HCT116 (cell line): ENCODE data around the gene EPHA10. TPM values are rescaled to one million over a fixed set of nuclear protein-coding genes. Genes with fewer than 3 reads are reported as not detected.

Experiments
- ATAC-seq: fragments of 200-7000 bp; cut with Tn5 transposase; 2 replicates; pipeline ENCODE4 v1.9.1; 2020; ENCODE audit warnings: mild to moderate bottlenecking, moderate library complexity
- BruUV-seq: library from RNA; stranded (reverse); fragments of 400-500 nt; replicated peaks from 2 replicates; lab custom pipeline; 2021; lab: Mats Ljungman, UMichigan
- CTCF ChIA-PET: fragments of 300-600 bp; sonication (Branson Sonifier 250); formaldehyde crosslinking; loops from one replicate; lab custom pipeline; 2021; ENCODE audit warnings: antibody characterized with exemption; lab: Charles Lee
- POLR2A ChIA-PET: fragments of 300-600, 350-600 bp; sonication (Branson Sonifier 250); formaldehyde crosslinking; loops from one replicate; lab custom pipeline; 2021; ENCODE audit warnings: antibody characterized with exemption; lab: Charles Lee
- RAD21 ChIA-PET, 2 experiments: fragments of 300-600 bp; sonication (Branson Sonifier 250); formaldehyde crosslinking; loops; one replicate each; lab custom pipeline; 2023; ENCODE audit warnings: low total read pairs in 2 of 2; ENCODE audit not compliant: uncharacterized antibody in 2 of 2, unreplicated experiment in 2 of 2, low non-redundant PET in 1 of 2; lab: Charles Lee
- DNase-seq: peaks from one replicate; pipeline ENCODE4 v3.0.0-alpha.2; 2010; ENCODE audit warnings: low read depth, low spot score
- H2AFZ ChIP-seq: fragments of 200-600 bp; shearing (Covaris generic), sonication (generic); 2 replicates; pipeline ENCODE4 v1.6.1; 2017; ENCODE audit warnings: low read depth, mixed run types, mixed read lengths, antibody characterized with exemption, low read length; ENCODE audit not compliant: poor library complexity, severe bottlenecking
- H3K27ac ChIP-seq: 2 replicates; pipeline ENCODE4 v1.5.1; 2012; ENCODE audit warnings: low read depth, low read length
- H3K27me3 ChIP-seq: fragments of 200-600 bp; sonication (generic); 2 replicates; pipeline ENCODE4 v1.6.1; 2016; ENCODE audit warnings: mixed run types, low read length, mixed read lengths; ENCODE audit not compliant: insufficient read depth
- H3K36me3 ChIP-seq, 2 experiments: fragments of 200-500 bp in 1 of 2; fragments of 200-600 bp in 1 of 2; sonication (Bioruptor generic) in 1 of 2; sonication (generic) in 1 of 2; 2 replicates each; pipeline versions ENCODE4 v1.5.1 to v1.6.1; 2014 to 2016; ENCODE audit warnings: low read length in 2 of 2, inconsistent platforms in 1 of 2, mixed read lengths in 1 of 2, mixed run types in 1 of 2; ENCODE audit not compliant: insufficient read depth in 2 of 2, control insufficient read depth in 1 of 2
- H3K4me1 ChIP-seq, 2 experiments: fragments of 200-600 bp in 1 of 2; sonication (generic) in 1 of 2; 2 replicates each; pipeline versions ENCODE4 v1.5.1 to v1.6.1; 2012 to 2017; ENCODE audit warnings: low read length in 2 of 2, inconsistent platforms in 1 of 2, mild to moderate bottlenecking in 1 of 2, mixed read lengths in 1 of 2, mixed run types in 1 of 2, moderate library complexity in 1 of 2; ENCODE audit not compliant: insufficient read depth in 2 of 2, control insufficient read depth in 1 of 2
- H3K4me2 ChIP-seq: fragments of 200-600 bp; sonication (generic); 2 replicates; pipeline ENCODE4 v1.6.1; 2017; ENCODE audit warnings: mixed run types, low read length, mixed read lengths
- H3K4me3 ChIP-seq, 2 experiments: fragments of 200-600 bp in 1 of 2; sonication (generic) in 1 of 2; replicated peaks in 1 of 2; 2 replicates each; pipeline ENCODE4 v1.5.1; 2011 to 2016; ENCODE audit warnings: low read length in 2 of 2, control low read depth in 1 of 2, low read depth in 1 of 2, mild to moderate bottlenecking in 1 of 2, mixed read lengths in 1 of 2, mixed run types in 1 of 2
- H3K79me2 ChIP-seq: fragments of 200-600 bp; sonication (generic); 2 replicates; pipeline ENCODE4 v1.6.1; 2017; ENCODE audit warnings: mild to moderate bottlenecking, mixed run types, low read length, moderate library complexity, mixed read lengths; ENCODE audit not compliant: insufficient read depth
- H3K9ac ChIP-seq: fragments of 200-600 bp; sonication (generic); 2 replicates; pipeline ENCODE4 v1.6.1; 2016; ENCODE audit warnings: low read length, mixed read lengths
- H3K9me2 ChIP-seq: fragments of 200-600 bp; sonication (generic), shearing (Covaris generic); 2 replicates; pipeline ENCODE4 v1.6.1; 2017; ENCODE audit warnings: mixed run types, mild to moderate bottlenecking, moderate library complexity; ENCODE audit not compliant: insufficient read depth
- H3K9me3 ChIP-seq, 2 experiments: fragments of 200-500 bp in 1 of 2; fragments of 200-600 bp in 1 of 2; sonication (Bioruptor generic) in 1 of 2; sonication (generic) in 1 of 2; 2 replicates each; pipeline ENCODE4 v1.6.1; 2014 to 2017; ENCODE audit warnings: low read length in 2 of 2, mixed read lengths in 2 of 2, inconsistent platforms in 1 of 2, low read depth in 1 of 2, mild to moderate bottlenecking in 1 of 2, mixed run types in 1 of 2, moderate library complexity in 1 of 2; ENCODE audit not compliant: control insufficient read depth in 1 of 2, insufficient read depth in 1 of 2
- H4K20me1 ChIP-seq: fragments of 200-600 bp; sonication (generic), shearing (Covaris generic); 2 replicates; pipeline ENCODE4 v1.6.1; 2017; ENCODE audit warnings: mixed run types, mild to moderate bottlenecking, moderate library complexity; ENCODE audit not compliant: insufficient read depth
- CTCF ChIP-seq, 3 experiments: fragments of 200-600 bp in 1 of 3; sonication (generic) in 1 of 3; IDR thresholded peaks in 2 of 3; conservative IDR thresholded peaks in 1 of 3; 2 replicates each; pipeline ENCODE4 v1.5.1; 2012 to 2017; ENCODE audit warnings: low read depth in 2 of 3, low read length in 2 of 3, antibody characterized with exemption in 1 of 3, borderline replicate concordance in 1 of 3, control low read depth in 1 of 3, mild to moderate bottlenecking in 1 of 3, mixed read lengths in 1 of 3, mixed run types in 1 of 3, moderate library complexity in 1 of 3; ENCODE audit not compliant: insufficient read depth in 1 of 3
- EGR1 ChIP-seq: IDR thresholded peaks from 2 replicates; pipeline ENCODE4 v1.6.1; 2012; ENCODE audit warnings: low read depth
- EZH2phosphoT487 ChIP-seq: fragments of 200-600 bp; IDR thresholded peaks from 2 replicates; pipeline ENCODE4 v1.6.1; 2018; ENCODE audit warnings: antibody characterized with exemption, borderline replicate concordance
- JUND ChIP-seq: IDR thresholded peaks from 2 replicates; pipeline ENCODE4 v1.6.1; 2012
- POLR2A ChIP-seq: IDR thresholded peaks from 2 replicates; pipeline ENCODE4 v1.7.0; 2011; ENCODE audit warnings: borderline replicate concordance; ENCODE audit not compliant: insufficient read depth, insufficient read length; ENCODE audit errors: extremely low read depth
- REST ChIP-seq: IDR thresholded peaks from 2 replicates; pipeline ENCODE4 v1.6.1; 2012; ENCODE audit warnings: low read depth
- YY1 ChIP-seq: IDR thresholded peaks from 2 replicates; pipeline ENCODE4 v1.6.1; 2011; ENCODE audit warnings: low read length, low read depth, moderate library complexity, mild to moderate bottlenecking; ENCODE audit not compliant: insufficient replicate concordance; ENCODE audit errors: extremely low read depth
- ZBTB33 ChIP-seq: IDR thresholded peaks from 2 replicates; pipeline ENCODE4 v1.6.1; 2011; ENCODE audit warnings: mild to moderate bottlenecking, low read length, moderate library complexity; ENCODE audit not compliant: insufficient replicate concordance; ENCODE audit errors: extremely low read depth
- ZNF274 ChIP-seq: fragments of 200-500 bp; sonication (Bioruptor generic); IDR thresholded peaks from 2 replicates; pipeline ENCODE4 v1.6.1; 2014; ENCODE audit warnings: mild to moderate bottlenecking, low read depth, low read length, inconsistent platforms
- intact Hi-C: fragments of 100-400 bp; cut with micrococcal nuclease; formaldehyde crosslinking; loops from 2 replicates; pipeline ENCODE4 v1.10.0; 2022
- total RNA-seq: library from RNA; stranded (reverse); gene quantifications from one replicate; pipeline ENCODE4 v1.2.1, GENCODE V29; 2021; ENCODE audit not compliant: unreplicated experiment

The EPHA10 gene
- total RNA-seq, 1 experiment from 2014 or later = 6.5 TPM

GRCh38 chr1:37701051-37701450 is 63.9 kb downstream of the EPHA10 start:
- Histone ChIP-seq H3K9me3 (no peaks in the 10 kb centered on the region), H3K4me1 (no peaks in the 10 kb centered on the region), H3K27me3 (no peaks in the 10 kb centered on the region), H3K4me2 (no peak overlapping the region), H2AFZ (no peak overlapping the region), H3K79me2 (peaks cover 43% of the 10 kb centered on the region)
- TF ChIP-seq ZBTB33 (no peak), YY1 (no peak), REST (no peak), JUND (no peak), POLR2A (no peak), EGR1 (no peak), CTCF (IDR thresholded peaks at IDR 0.05 in 2 of 3, conservative IDR thresholded peaks at IDR 0.05 in 1 of 3; ENCODE audit: borderline replicate concordance in 1 of 3, insufficient read depth in 1 of 3, low read depth in 2 of 3, low read length in 2 of 3) (no peak), EZH2phosphoT487 (no peak), ZNF274 (no peak)
- TF ChIP-seq, all 23 proteins: peak for 0
- DNase-seq (no peak), ATAC-seq (no peak)
- no TSS peak for BruUV-seq
- POLR2A ChIA-PET = interaction anchor here (1.3 kb wide), 1 partner anchor 9 kb away, joined by 3 read pairs; the partner anchor contains the start of gene CDCA8
- peaks cover 66 to 79% of the 10 kb centered on the region in 2 experiments for H3K36me3 ChIP-seq
- H3K27ac ChIP-seq = no peak overlapping the region
- intact Hi-C loops = no loop called here
- H3K9me2 ChIP-seq = no peaks in the 10 kb centered on the region
- RAD21 ChIA-PET = no interaction called here
- no peaks in the 10 kb centered on the region for H4K20me1 ChIP-seq
- CTCF ChIA-PET = no interaction called here
- no peak overlapping the region for H3K4me3 ChIP-seq
- no peak overlapping the region for H3K9ac ChIP-seq
